GM21619 (cell line): ENCODE measurements around the gene TRIM10.
"Not testable (repeated sequence)": the region's sequence is repeated elsewhere in the genome, so short reads cannot be mapped to it uniquely, and the experiment has no call there.

Experiments
- ATAC-seq: cut with Tn5 transposase; IDR thresholded peaks from one replicate; pipeline ENCODE4 v1.9.1; 2021; ENCODE audit not compliant: unreplicated experiment

Gene TRIM10

DNA sequence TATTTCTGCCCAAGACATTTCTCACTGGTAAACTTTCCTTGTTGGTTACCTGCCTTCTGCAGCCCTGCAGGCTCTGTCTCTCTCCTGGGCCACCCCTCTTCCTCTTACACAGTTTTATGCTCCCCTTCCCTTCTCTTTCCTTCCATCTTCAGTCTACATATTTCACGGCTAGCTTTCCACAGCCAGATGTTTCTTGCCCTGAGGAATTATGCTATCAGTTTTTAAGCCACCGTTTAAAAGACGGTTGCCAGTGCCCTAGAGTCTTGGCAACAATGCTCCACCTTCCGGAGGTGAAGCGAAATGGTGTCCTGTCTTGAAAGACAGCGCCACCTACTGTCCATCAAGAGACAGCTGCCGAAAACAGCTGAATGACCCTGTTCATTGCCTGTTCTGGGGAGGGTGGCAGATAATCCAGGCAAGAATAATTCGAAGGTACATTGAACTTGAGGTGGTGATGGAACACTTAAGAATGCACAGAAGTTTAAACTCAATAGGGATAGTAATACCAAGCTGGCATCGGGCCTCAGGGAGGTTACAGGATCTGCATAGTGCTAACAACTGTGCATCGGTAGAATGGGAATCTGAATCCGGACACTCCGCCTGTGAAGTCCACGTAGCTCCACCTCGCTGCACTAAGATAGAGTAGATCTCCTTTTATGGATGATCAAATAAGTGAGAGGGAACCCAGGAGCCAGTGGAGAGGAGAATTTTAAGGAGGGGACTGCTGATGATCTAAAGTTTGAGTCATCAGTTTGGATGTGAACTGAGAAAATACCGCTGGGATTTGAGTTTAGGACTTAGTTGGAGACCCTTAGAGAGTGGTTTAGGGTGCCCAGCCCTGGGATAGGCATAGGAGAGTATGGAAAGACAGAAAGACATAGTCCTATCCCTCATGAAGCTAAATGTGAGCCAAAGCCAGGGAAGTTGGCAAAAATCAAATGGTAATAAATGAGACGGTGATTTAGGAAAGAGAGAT is 29.8 kb downstream of the TRIM10 start:
- peak; percentile 70 for ATAC-seq

DNA sequence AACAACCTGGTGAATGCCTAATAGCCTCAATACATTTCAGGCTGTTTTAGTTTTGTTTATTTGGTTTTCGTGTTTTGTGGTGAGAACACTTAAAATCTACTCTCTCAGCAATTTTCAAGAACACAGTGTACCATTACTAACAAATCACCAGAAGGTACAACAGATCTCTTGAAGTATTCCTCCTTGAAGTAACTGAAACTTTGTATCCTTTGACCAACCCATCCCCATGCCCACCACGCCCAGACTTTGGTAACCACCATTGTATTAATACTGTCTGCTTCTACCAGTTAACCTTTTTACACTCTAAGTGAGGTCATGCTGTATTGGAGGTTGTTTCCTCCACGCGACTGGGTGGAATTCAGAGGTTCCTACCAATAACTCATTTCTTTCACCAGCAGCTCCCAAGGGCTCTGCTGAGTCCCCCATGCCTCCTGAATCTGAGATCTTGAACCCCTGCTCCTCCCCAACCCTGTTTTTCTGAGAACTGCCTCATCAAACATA is 30.8 kb downstream of the TRIM10 start:
- ATAC-seq = no peak

DNA sequence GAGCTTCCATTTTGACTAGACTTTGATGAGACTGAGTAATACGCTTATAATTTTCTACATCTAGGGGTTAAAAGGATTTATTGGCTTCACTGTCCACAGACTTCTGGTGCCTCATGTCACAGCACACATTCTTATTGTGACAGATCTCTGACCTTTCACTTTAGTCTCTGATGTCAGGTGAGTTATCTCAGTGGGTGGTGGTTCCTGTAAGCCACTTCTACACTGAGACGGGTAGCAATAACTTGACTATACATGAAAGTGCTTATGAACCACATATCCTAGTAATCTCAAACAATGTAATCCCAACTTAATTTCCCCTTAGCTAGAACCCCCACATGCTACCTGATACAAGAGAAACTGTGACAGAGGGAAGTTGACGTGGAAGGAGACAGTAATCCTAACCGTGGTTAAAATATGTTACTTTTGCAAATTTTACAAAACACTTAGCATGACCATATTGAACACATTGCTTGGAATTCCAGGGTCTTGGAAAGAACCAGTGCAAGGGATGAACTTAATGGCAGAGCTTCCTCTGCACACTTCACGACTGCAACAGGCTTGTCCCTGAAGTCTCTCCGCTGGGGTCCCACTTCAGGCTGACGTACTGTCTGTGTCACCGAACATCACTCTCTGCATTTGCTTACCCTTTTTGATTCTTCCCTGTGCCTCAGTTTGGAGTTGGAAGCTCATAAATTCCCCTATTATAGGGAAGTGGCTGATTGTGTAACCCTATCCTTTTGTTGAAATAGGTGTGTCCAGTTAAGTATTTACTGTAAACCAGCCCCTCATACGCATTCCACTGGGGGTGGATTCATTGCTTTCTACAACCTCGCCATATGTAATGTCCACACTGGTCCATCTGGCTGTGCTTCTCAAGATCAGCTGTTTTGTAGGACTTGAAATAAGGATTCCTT is 31.5 kb downstream of the TRIM10 start:
- ATAC-seq = no peak

DNA sequence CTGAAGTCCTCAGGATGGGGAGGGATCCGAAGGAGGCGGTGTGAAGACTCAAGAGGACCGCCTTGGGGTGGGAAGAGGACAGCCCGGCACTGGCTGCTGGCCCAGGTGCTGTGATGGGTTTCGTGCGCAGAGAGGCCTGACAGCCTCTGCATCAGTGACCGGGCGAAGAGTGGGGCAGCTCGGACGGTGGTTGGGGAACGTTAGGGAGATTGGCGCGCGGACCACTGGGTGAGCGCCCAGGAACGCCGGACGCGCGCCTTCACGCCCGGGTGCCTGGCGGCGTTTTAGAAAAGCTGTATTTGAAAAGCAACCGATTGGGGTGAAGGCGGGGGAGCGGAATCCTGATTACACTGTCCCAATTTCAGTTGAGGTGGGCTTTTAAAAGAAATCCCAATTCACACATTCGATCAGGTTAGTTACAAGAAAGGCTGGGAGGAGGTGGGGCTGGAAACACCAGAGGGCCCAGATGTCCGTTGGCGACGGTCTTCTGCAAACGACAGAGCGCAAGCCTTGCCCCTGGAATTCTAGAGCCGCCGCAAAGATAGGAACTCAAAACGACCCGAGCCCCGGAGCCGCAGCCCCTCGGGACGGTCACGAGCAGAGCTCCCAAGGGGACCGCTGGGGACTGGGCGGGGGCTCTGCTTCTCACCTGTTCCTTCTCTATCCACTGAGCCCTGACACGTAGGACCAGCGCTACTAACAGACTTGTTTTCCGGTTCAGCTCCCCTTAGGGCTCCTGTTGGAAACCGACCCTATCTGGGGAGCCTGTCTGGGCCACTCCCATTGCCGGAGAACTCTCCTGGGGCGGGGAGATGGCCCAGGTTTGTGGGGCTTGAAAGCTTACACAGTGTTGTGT is 33.5 kb downstream of the TRIM10 start:
- ATAC-seq = no peak

DNA sequence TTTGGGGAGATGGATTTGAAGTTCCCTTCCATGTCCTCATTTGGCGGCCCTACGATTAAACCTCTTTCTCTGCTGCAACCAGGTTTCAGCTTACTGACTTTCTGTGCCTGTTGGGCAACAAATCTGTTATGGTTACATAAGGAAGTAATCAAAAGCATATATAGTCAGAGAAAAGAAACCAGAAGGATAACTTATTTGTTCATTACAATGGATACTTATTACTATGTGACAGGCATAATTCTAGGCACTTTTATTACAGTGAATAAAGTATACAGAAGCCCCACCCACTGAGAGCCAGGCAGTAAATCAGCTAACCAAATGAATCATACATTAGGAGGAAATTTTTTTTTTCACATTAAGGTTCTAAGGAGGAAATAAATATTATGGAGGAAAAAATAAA is 38.5 kb downstream of the TRIM10 start:
- ATAC-seq = no peak

DNA sequence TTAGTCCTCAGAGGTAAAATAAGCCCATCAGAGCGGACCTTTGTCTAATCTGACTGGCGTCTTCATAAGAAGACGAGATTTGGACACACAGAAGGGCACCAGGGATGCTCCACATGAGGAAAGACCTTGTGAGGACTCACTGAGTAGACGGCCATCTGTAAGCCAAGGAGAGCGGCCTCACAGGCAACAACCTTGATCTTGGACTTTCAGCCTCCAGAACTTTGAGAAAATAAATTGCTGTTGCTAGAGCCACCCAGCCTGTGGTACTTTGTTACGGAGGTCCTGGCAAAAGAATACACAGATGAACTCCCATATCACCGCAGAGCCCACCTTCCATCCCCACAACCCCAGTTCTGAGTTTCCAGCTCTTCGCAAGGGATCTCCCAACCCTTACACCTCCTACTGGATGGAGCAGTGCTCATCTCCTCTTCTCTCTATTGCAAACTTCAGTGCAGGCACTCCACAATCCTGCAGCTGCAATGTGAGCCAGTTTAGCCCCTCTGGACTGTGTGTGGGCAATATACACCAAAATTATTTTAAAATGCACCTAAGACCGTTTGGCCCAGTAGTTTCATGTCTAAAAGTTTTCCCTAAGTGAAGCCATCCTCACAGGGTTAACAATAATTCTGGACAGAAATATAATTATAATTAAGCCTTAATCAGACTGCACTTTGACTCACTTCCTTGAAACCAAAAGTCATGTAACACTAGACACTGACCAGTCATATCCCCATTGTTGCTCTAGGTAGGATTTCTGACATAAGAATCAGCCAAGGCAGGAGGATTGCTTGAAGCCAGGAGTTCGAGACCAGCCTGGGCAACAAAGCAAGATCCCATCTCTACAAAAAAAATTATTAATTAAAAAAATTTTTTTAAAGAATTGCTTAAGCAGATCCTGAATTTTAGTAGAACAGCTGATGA is 39.3 kb downstream of the TRIM10 start:
- ATAC-seq = no peak

DNA sequence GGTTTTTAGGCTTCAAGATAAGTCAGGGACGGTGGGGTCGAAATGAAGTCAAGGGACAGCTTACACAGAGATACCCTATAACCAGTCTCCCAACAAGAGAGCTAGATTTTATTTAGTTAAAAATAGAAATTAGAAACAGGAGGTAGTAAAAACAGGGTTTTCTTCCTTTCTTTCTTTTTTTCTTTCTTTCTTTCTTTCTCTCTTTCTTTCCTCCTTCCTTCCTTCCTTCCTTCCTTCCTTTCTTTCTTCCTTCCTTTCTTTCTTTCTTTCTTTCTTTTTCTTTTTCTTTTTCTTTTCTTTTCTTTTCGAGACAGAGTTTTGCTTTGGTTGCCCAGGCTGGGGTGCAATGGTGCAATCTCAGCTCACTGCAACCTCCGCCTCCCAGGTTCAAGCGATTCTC is 42.3 kb downstream of the TRIM10 start:
- ATAC-seq = not testable (repeated sequence)

DNA sequence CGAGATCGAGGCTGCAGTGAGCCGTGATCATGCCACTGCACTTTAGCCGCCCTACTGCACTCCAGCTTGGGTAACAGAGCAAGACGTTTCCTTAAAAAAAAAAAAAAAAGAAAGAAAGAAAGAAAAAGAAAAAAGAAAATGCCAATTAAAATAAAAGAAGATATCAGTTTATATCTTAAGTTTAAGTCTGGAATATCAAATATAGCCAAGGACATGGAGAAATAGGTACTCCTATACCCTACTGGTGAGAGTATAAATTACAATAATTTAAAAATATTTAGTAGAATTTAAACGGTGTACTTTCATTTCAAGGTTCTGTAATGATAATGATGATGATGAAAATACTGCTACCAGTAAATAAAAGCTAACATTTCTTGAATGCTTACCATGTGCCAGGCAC is 44.3 kb downstream of the TRIM10 start:
- no peak for ATAC-seq

DNA sequence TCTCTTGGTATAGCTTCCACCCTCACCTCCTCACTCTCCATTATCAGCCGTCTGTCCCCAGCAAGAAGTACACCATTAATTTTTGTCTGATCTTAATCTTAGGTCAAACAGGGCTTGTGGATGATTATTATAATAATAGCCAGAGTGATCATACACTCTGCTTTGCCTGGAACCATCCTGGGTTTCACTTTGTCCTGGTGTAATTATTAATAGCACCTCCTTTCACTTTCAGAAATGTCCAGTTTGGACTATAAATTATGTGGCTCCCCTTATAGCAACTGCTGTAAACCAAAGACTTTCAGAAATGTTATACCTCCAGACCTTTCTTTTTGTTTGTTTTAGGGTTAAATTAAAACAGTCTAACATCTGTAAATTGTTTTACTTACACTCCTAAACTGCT is 47.2 kb downstream of the TRIM10 start:
- no peak for ATAC-seq

DNA sequence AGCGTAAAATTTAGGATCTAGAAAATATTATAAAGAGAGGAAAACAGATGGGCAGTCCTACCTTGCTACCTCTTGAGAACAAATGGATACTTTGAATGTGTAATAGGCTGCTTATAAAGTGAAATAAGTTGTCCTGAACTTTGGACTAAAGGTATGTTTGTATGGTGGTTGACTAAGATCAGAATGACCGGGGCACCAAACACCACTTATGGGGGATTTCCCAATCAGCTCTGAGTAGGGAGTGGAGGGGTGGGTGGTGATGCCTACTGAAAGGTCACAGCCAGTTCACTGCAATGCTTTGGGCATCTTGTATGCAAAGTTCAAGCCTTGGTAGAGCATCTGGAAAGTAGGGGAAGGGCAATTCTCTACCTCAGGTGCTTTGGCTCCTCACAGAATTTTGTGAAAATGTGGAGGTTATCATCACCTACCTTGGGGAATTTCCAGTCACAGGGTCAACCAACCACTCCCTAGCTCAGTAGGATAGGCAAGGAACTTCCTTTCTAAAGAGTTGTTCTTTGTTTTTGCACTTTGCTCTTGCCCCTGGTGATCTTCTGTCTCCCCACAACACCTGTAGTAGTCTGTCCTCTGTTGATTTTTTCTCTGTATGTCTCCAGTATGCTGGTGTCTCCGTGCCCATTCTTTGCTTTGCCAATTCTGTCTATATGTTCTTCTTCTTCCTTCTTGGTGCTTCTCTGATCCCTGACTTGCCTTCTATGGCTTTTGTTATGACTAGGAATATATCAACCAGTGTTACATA is 47.8 kb downstream of the TRIM10 start, which contains the start of gene TRIM31:
TRIM31 (minus strand) TSS at position 88 of the 757 bp plus-strand sequence. CDS start 285 bp downstream, outside the sequence.
- ATAC-seq = no peak

DNA sequence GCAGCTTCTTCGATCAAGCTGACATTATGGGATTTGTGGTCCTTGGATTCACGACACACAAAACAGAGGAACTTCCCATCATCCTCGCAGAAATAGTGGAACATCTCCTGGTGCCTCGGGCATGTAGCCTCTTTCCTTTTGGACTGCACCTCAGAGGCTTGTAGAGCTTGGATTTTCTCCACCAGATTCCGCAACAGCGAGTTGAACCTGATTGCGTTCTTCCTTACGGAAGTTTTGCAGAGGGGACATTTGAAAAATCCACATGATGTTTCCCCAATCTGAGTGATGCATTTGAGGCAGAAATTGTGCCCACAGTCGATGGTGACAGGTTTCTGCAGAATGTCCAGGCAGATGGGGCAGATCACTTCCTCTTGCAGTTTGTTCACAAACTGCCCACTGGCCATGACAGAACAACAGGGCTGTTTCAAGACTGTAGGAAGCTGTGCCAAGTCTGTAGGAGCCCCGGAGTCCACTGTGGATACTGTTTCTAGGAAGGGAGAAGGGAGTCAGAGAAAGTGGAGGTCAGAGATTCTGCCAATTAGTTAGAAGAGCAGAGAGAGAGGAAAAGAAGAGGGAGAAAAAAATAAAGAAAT is 48.5 kb downstream of the TRIM10 start:
- no peak for ATAC-seq

DNA sequence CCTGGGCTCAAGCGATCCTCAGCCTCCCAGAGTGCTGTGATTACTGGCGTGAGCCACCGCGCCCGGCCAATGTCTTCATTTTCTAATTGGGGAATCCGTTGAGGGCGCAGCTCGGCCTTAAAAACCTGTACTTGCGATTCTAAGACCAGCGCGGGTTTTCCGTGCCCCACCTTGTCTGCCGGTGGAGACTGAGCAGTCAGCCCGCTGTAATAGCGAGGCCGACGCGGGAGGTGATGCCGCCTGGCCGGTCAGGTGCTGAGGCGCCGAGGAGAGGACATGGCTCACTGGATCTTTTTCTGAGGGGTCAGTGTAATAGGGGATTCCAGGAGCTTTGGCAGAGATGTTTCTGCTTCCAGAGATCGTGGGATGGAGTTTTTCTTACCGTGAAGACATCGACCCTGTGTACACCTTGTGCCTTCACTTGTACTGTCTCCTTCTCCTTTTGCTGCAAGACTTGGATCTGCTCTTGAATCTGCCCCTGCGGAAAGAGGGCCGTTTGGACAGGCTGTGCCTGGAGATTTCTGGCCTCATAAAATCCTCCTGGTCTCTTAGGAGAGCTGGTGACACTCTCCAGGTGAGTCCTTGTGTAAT is 49.6 kb downstream of the TRIM10 start:
- ATAC-seq = no peak

DNA sequence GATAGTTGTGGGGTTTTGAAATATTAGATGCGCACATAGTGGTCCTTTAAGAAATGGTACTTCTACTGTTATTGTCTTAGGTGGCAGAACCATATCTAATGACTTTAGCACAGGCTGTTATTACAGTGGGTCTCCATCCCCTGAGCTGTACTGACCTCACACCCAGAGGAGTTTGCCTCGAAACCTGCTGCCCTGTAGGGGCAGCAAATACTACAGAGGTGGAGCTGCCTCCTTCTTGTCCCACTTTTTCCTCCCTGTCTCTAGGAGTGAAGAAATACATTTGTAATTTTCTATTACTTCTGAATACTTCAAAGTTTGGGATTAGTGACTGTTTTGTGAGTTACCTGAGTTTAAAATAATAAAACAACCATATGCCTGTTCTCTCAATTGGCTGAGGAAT is 56.4 kb downstream of the TRIM10 start:
- no peak for ATAC-seq

DNA sequence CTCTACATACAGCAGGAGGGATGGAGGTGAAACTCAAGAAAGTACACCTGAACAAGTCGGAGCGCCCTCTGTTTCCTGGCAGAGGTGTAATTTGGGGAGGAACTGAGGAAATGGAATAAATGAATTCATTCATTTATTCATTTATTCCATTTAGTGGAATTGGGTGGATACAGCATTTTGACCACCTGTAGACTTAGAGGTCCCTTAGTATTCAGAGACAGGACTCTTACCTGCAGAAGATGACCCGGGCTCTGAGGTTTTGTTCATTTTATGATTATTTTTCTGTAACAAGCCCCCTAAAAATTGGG is 57.2 kb downstream of the TRIM10 start:
- ATAC-seq = no peak

DNA sequence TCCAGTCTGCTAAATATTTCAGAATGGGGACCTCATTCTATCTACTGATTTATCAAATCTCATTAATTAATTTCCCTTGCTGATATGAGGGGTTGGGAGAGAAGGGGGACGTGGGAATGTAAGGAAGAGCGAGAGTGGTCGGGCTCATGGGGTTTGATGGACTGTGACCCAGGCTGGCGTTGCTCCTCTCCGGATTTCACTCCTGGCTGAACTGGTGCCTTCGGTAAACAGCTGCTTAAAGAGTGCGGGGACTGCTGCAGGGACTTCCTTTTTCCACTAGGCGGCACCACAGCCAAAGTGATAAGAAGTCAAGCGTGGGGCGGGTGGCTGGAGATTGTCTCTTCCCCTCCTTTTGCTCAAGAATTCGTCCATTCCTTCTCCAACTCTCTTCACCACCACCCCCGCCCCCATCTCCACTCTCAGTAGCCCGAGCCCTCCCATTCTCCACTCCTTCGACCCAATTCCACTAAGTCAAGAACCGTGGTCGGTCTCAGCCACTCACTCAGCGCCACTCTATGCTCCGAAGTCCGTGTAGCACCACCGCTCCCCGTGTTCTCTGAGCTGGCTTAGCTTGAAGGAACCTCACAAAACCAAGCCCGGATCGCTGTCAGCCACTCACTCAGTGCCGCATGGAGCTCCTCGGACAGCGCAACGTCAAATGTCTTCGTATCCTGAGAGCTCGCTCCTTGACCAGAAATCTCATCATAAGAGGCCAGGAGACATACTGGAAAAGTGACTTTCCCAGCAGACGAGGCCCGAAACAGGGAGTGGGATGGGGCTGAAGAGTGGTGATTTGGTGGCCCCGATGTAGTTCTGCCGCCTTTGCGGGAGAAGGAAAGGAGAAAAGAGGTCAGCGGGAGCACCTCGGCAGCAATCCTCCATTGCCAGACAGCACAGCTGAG is 57.8 kb downstream of the TRIM10 start:
- no peak for ATAC-seq

DNA sequence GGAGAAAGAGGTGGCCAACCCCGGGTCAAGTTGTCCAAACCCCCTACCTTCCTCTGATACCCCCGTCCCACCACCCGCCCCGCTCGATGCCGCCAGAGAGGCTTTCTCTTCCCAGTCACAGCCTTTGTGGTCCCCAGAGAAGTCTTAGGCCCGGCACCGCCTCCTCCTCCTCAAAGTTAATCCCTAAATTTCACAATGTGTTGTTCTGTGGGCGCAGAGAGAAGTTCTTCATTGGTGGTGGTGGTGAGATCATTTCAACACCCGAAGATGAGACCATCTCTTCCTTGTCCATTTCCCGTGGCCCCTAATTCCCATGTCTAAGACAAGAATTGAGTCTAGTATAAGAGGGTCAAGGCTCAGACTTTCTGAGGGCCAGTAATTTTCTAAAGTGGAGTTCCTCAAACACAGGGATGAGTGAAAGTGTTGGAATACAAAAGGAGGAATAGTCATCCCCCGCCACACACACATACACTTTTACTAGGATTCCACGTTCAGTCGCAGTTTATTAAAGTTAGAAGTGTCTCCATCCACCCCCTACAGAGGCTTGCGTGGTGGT is 58.5 kb downstream of the TRIM10 start:
- no peak for ATAC-seq
